ENCODE data around the gene OXLD1. TPM values are rescaled to one million over a fixed set of nuclear protein-coding genes. Genes with fewer than 3 reads are reported as not detected.
A peak's percentile ranks its signal among the peaks of the same experiment; 100 is the strongest.

Gene OXLD1
- total RNA-seq, 1 donor from 2014 or later: 29.7 TPM

DNA sequence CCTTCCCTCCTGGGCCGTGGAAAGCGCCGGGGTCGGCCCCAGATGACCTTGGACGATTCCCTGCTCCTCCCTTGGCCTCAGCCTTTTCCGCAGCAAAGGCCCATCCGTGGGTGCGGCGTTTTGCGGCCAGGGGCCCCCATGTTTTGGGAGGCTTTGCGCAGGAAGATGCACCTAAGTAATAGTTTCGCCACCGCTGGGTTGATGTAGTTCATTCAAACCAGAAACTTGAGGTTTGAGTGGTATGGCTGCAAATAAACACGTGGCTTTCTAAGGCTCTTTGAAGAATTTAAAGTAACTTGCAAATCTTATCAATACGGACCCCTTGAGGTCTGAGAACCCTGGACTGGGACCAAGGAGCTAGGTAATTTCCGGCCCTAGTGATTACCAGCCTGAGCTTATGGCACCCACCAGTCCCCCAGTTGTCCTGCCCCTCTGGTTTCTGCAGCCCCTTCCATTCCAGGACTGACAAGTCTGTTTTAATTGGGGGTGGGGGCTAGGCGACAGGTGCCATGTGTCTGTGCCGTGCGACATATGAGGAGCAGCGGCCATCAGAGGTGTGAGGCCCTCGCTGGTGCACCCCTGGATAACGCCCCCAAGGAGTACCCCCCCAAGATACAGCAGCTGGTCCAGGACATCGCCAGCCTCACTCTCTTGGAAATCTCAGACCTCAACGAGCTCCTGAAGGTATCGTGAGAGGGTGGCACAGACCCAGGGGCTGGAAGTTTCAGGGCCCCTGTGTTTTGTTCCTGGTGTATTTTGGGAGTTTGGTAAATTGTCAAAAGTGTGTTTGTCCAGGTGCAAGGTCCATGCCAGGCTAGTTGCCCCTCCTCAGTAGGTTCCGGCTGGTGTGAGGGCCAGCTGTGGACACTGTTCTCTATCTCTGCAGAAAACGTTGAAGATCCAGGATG is 37.6 kb upstream of the OXLD1 start:
- TF ChIP-seq, protein P1, sequence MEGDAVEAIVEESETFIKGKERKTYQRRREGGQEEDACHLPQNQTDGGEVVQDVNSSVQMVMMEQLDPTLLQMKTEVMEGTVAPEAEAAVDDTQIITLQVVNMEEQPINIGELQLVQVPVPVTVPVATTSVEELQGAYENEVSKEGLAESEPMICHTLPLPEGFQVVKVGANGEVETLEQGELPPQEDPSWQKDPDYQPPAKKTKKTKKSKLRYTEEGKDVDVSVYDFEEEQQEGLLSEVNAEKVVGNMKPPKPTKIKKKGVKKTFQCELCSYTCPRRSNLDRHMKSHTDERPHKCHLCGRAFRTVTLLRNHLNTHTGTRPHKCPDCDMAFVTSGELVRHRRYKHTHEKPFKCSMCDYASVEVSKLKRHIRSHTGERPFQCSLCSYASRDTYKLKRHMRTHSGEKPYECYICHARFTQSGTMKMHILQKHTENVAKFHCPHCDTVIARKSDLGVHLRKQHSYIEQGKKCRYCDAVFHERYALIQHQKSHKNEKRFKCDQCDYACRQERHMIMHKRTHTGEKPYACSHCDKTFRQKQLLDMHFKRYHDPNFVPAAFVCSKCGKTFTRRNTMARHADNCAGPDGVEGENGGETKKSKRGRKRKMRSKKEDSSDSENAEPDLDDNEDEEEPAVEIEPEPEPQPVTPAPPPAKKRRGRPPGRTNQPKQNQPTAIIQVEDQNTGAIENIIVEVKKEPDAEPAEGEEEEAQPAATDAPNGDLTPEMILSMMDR (IDR thresholded peaks at IDR 0.05): no peak
- peak overlapping the region; percentile 95 for H3K4me3 ChIP-seq
- intact Hi-C loops (cut with DNase I): no loop called here
- peaks cover 36% of the 10 kb centered on the region for H3K4me1 ChIP-seq
- no peaks in the 10 kb centered on the region for H3K9me3 ChIP-seq
- H3K27me3 ChIP-seq (ENCODE audit: low read depth): no peaks in the 10 kb centered on the region
- peak overlapping the region; percentile 98 for H3K27ac ChIP-seq
- no peak for DNase-seq
- peaks cover 52% of the 10 kb centered on the region for H3K36me3 ChIP-seq
- no peak for ATAC-seq

DNA sequence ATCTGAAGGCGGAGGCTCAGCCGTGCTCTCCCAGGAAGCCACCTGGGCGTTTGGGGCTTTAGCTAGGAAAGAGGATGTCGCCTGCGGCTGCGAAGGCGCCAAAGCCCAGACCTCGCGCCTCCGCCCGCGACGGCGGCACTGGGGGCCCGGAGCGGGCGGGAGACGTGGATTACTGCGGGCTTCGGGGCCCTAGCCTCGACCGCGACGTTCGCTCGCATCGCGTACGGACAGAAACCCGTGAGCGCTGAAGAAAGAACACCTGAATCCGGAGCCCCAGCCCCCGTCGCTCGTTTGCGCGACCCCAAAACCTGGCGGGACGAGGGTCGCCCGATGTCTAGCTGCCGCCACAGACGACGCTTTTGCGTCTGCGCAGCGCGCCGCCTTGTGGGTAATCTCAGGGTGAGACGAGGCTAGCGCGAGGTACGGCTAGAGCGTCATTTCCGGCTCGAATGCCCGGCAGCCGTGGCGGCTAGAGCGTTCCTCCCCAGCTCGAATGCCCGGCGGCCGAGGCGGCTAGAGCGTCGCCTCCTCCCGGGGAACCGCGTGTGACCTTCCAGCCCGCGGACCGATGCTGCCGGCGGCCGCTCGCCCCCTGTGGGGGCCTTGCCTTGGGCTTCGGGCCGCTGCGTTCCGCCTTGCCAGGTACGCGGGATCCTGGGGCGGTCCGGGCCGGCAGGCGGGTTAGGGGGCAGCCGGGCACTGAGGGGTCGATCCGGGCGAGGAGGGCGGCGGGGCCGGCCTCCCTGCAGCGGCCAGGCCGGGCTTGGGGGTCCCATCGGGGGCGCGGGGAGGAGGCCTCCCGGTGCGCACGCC is 36.7 kb upstream of the OXLD1 start, which contains the start of gene MRPL12:
Gene MRPL12 (plus strand): TSS at position 434 of the 813 bp plus-strand sequence. CDS start 135 bp downstream, at position 569.
- no peaks in the 10 kb centered on the region for H3K27me3 ChIP-seq (ENCODE audit: low read depth)
- peaks cover 61% of the 10 kb centered on the region for H3K36me3 ChIP-seq
- H3K4me1 ChIP-seq: peaks cover 36% of the 10 kb centered on the region
- TF ChIP-seq, protein P1 (IDR thresholded peaks at IDR 0.05): peak; percentile 46
- peak; percentile 96 to 97 for ATAC-seq
- intact Hi-C loops (cut with DNase I): no loop called here
- H3K4me3 ChIP-seq: peak within 1 kb of the TSS; percentile 95
- H3K9me3 ChIP-seq: no peaks in the 10 kb centered on the region
- peak within 1 kb of the TSS; percentile 98 for H3K27ac ChIP-seq
- DNase-seq: peak; percentile 96

DNA sequence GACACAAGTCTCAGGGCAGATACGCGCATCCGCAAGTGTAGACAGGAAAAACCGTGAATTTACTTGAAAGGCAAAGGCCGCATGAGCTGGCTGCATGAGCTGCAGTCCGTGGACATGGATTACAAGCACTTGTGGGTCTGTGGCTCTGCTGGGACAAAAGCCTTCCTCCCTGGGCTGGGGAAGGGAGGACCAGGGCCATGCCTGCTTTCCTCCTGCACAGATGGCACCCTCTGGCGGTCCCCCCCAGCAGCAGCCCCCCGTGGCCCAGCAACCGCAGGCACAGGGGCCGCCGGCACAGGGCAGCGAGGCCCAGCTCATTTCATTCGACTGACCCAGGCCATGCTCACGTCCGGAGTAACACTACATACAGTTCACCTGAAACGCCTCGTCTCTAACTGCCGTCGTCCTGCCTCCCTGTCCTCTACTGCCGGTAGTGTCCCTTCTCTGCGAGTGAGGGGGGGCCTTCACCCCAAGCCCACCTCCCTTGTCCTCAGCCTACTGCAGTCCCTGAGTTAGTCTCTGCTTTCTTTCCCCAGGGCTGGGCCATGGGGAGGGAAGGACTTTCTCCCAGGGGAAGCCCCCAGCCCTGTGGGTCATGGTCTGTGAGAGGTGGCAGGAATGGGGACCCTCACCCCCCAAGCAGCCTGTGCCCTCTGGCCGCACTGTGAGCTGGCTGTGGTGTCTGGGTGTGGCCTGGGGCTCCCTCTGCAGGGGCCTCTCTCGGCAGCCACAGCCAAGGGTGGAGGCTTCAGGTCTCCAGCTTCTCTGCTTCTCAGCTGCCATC is 35.1 kb upstream of the OXLD1 start:
- H3K4me1 ChIP-seq: peaks cover 36% of the 10 kb centered on the region
- ATAC-seq (no peak), DNase-seq (no peak)
- H3K9me3 ChIP-seq: no peaks in the 10 kb centered on the region
- H3K4me3 ChIP-seq: peak overlapping the region; percentile 95
- H3K36me3 ChIP-seq: peaks cover 63% of the 10 kb centered on the region
- TF ChIP-seq, protein P1 (IDR thresholded peaks at IDR 0.05): no peak
- no peaks in the 10 kb centered on the region for H3K27me3 ChIP-seq (ENCODE audit: low read depth)
- peak overlapping the region; percentile 98 for H3K27ac ChIP-seq
- intact Hi-C loops (cut with DNase I): no loop called here

DNA sequence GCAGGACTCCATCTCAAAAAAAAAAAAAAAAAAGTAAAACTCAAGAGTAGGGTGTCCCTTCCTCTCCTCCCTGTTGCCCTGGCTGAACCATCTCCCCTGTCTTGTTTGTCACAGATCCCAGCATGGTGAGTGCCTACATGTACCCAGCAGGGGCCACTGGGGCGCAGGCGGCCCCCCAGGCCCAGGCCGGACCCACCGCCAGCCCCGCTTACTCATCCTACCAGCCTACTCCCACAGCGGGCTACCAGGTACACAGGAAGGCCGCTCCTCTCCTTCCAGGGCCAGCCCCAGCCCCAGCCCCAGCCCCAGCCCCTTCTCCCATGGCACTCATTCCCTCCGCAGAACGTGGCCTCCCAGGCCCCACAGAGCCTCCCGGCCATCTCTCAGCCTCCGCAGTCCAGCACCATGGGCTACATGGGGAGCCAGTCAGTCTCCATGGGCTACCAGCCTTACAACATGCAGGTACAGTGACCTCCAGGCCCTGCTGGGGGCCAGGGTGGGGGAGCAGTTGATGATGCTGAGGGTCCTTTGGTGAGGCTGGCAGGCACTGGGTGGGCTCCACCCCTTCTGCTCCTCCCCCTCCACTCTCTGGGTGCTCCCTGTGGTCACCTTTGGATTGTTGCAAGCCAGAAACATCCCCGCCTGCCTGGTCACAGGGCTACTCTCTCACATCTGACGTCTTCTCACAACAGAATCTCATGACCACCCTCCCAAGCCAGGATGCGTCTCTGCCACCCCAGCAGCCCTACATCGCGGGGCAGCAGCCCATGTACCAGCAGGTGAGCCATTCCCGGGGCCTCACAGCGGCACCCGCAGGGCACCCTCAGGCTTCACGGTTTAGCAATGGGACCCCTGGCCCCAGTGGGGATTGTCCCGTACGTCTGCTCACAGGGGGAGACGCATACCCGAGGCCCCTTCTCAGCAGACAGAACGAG is 34.2 kb upstream of the OXLD1 start:
- TF ChIP-seq, protein P1 (IDR thresholded peaks at IDR 0.05): no peak
- intact Hi-C loops (cut with DNase I): no loop called here
- peaks cover 36% of the 10 kb centered on the region for H3K4me1 ChIP-seq
- ATAC-seq (no peak), DNase-seq (no peak)
- H3K4me3 ChIP-seq: no peak overlapping the region
- peaks cover 63% of the 10 kb centered on the region for H3K36me3 ChIP-seq
- no peaks in the 10 kb centered on the region for H3K27me3 ChIP-seq (ENCODE audit: low read depth)
- H3K27ac ChIP-seq: no peak overlapping the region
- no peaks in the 10 kb centered on the region for H3K9me3 ChIP-seq
